ENCODE results near the gene PRKN. TPM values are rescaled to one million over a fixed set of nuclear protein-coding genes. Genes with fewer than 3 reads are reported as not detected.

PRKN gene
- total RNA-seq, 1 donor from 2014 or later: 1.3 TPM

DNA sequence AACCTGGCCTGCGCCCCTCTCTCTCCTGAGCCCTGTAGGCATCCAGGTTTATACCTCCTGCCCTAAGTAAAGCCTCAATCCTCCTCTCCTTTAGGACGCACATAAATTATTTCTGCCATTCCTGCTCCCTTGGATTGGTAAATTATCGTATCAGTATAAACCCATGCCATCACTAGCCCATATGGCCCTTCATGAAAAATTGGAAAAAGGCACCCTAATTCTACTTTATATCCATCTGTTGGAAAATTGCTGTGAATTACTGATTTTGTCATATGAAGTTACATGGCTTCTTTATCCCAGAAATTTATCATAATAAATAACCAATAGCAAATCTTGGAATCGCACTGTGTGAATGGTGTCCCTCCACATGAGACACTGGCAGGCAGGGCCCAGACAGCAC is 395.2 kb downstream of the PRKN start:
- H3K79me2 ChIP-seq (ENCODE audit: insufficient read depth, low read length): no peaks in the 10 kb centered on the region
- no peak for TF ChIP-seq EZH2 (IDR thresholded peaks at IDR 0.05; ENCODE audit: insufficient read depth, low read length)
- TF ChIP-seq, protein P1, sequence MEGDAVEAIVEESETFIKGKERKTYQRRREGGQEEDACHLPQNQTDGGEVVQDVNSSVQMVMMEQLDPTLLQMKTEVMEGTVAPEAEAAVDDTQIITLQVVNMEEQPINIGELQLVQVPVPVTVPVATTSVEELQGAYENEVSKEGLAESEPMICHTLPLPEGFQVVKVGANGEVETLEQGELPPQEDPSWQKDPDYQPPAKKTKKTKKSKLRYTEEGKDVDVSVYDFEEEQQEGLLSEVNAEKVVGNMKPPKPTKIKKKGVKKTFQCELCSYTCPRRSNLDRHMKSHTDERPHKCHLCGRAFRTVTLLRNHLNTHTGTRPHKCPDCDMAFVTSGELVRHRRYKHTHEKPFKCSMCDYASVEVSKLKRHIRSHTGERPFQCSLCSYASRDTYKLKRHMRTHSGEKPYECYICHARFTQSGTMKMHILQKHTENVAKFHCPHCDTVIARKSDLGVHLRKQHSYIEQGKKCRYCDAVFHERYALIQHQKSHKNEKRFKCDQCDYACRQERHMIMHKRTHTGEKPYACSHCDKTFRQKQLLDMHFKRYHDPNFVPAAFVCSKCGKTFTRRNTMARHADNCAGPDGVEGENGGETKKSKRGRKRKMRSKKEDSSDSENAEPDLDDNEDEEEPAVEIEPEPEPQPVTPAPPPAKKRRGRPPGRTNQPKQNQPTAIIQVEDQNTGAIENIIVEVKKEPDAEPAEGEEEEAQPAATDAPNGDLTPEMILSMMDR (IDR thresholded peaks at IDR 0.05; ENCODE audit: insufficient read depth, low read depth, low read length): no peak
- H3K27ac ChIP-seq (ENCODE audit: low read depth, low read length): no peak overlapping the region
- H3K9ac ChIP-seq (ENCODE audit: low read length): no peak overlapping the region
- no peaks in the 10 kb centered on the region for H3K9me3 ChIP-seq (ENCODE audit: insufficient read depth, low read depth, low read length)
- Mint-ChIP-seq H3K4me1 (ENCODE audit: low read depth, unreplicated experiment) (no peaks in the 10 kb centered on the region), H3K36me3 (ENCODE audit: low read depth, unreplicated experiment) (no peaks in the 10 kb centered on the region), H3K4me3 (ENCODE audit: unreplicated experiment) (no peak overlapping the region), H3K27me3 (ENCODE audit: low read depth, unreplicated experiment) (no peaks in the 10 kb centered on the region), H3K9me3 (ENCODE audit: unreplicated experiment) (no peaks in the 10 kb centered on the region), H3K27ac (ENCODE audit: unreplicated experiment) (no peak overlapping the region)
- no peaks in the 10 kb centered on the region for H3K4me1 ChIP-seq (ENCODE audit: insufficient read depth, low read length)
- H3K4me3 ChIP-seq (ENCODE audit: insufficient read depth, low read depth, low read length): no peak overlapping the region
- no peak overlapping the region for H2AFZ ChIP-seq (ENCODE audit: low read depth, low read length)
- H3K4me2 ChIP-seq (ENCODE audit: low read length): no peak overlapping the region
- no peaks in the 10 kb centered on the region for H3K36me3 ChIP-seq (ENCODE audit: insufficient read depth, low read length)
- FAIRE-seq (no peak), DNase-seq (ENCODE audit: low read depth) (no peak)
- H4K20me1 ChIP-seq (ENCODE audit: insufficient read depth, low read length): no peaks in the 10 kb centered on the region
- H3K27me3 ChIP-seq (ENCODE audit: insufficient read depth, low read length): no peaks in the 10 kb centered on the region

GRCh38 chr6:162331911-162332310 is 395.7 kb downstream of the PRKN start:
- H3K27me3 ChIP-seq (ENCODE audit: insufficient read depth, low read length): no peaks in the 10 kb centered on the region
- no peak for DNase-seq (ENCODE audit: low read depth)
- no peak overlapping the region for H3K27ac ChIP-seq (ENCODE audit: low read depth, low read length)
- Mint-ChIP-seq H3K27me3 (ENCODE audit: low read depth, unreplicated experiment) (no peaks in the 10 kb centered on the region), H3K27ac (ENCODE audit: unreplicated experiment) (no peak overlapping the region), H3K36me3 (ENCODE audit: low read depth, unreplicated experiment) (no peaks in the 10 kb centered on the region), H3K9me3 (ENCODE audit: unreplicated experiment) (no peaks in the 10 kb centered on the region), H3K4me3 (ENCODE audit: unreplicated experiment) (no peak overlapping the region), H3K4me1 (ENCODE audit: low read depth, unreplicated experiment) (no peaks in the 10 kb centered on the region)
- no peaks in the 10 kb centered on the region for H3K36me3 ChIP-seq (ENCODE audit: insufficient read depth, low read length)
- no peaks in the 10 kb centered on the region for H4K20me1 ChIP-seq (ENCODE audit: insufficient read depth, low read length)
- H3K9me3 ChIP-seq (ENCODE audit: insufficient read depth, low read depth, low read length): no peaks in the 10 kb centered on the region
- H3K4me1 ChIP-seq (ENCODE audit: insufficient read depth, low read length): no peaks in the 10 kb centered on the region
- H3K79me2 ChIP-seq (ENCODE audit: insufficient read depth, low read length): no peaks in the 10 kb centered on the region
- no peak overlapping the region for H2AFZ ChIP-seq (ENCODE audit: low read depth, low read length)
- FAIRE-seq: no peak
- H3K4me3 ChIP-seq (ENCODE audit: insufficient read depth, low read depth, low read length): no peak overlapping the region
- no peak overlapping the region for H3K9ac ChIP-seq (ENCODE audit: low read length)
- TF ChIP-seq, protein P1 (IDR thresholded peaks at IDR 0.05; ENCODE audit: insufficient read depth, low read depth, low read length): no peak
- TF ChIP-seq EZH2 (IDR thresholded peaks at IDR 0.05; ENCODE audit: insufficient read depth, low read length): no peak
- H3K4me2 ChIP-seq (ENCODE audit: low read length): no peak overlapping the region

- Histone ChIP-seq H3K27ac (ENCODE audit: low read depth, low read length) (no peak overlapping the region), H2AFZ (ENCODE audit: low read depth, low read length) (no peak overlapping the region), H3K4me2 (ENCODE audit: low read length) (no peak overlapping the region), H3K9me3 (ENCODE audit: insufficient read depth, low read depth, low read length) (peaks cover 3% of the 10 kb centered on the region), H3K27me3 (ENCODE audit: insufficient read depth, low read length) (no peaks in the 10 kb centered on the region), H3K36me3 (ENCODE audit: insufficient read depth, low read length) (no peaks in the 10 kb centered on the region), H4K20me1 (ENCODE audit: insufficient read depth, low read length) (no peaks in the 10 kb centered on the region), H3K4me1 (ENCODE audit: insufficient read depth, low read length) (no peaks in the 10 kb centered on the region), H3K79me2 (ENCODE audit: insufficient read depth, low read length) (no peaks in the 10 kb centered on the region), H3K9ac (ENCODE audit: low read length) (no peak overlapping the region), H3K4me3 (ENCODE audit: insufficient read depth, low read depth, low read length) (no peak overlapping the region)
- Mint-ChIP-seq H3K27me3 (ENCODE audit: low read depth, unreplicated experiment) (no peaks in the 10 kb centered on the region), H3K9me3 (ENCODE audit: unreplicated experiment) (no peaks in the 10 kb centered on the region), H3K27ac (ENCODE audit: unreplicated experiment) (no peak overlapping the region), H3K4me1 (ENCODE audit: low read depth, unreplicated experiment) (no peaks in the 10 kb centered on the region), H3K4me3 (ENCODE audit: unreplicated experiment) (no peak overlapping the region), H3K36me3 (ENCODE audit: low read depth, unreplicated experiment) (no peaks in the 10 kb centered on the region)
- TF ChIP-seq, protein P1 (IDR thresholded peaks at IDR 0.05; ENCODE audit: insufficient read depth, low read depth, low read length): no peak
- TF ChIP-seq EZH2 (IDR thresholded peaks at IDR 0.05; ENCODE audit: insufficient read depth, low read length): no peak
- no peak for DNase-seq (ENCODE audit: low read depth)
- FAIRE-seq: no peak
These were observed 401.7 kb downstream of the PRKN start for GRCh38 chr6:162325826-162326225.
